Stimulated activated CD8-positive, alpha-beta memory T cell treated with anti-CD3 and anti-CD28 coated beads, Interleukin-7, amount 100 ng/mL, for 4 hours (primary cell): ENCODE results near the gene DDX42.
"Not testable (repeated sequence)": the region's sequence is repeated elsewhere in the genome, so short reads cannot be mapped to it uniquely, and the experiment has no call there.

ENCODE experiments used
- DNase-seq, 2 donors: peaks; one replicate each; pipeline ENCODE4 v3.0.0-alpha.2; 2020; ENCODE audit warnings: low read depth in 2 of 2

Gene DDX42

GRCh38 chr17:63840591-63841349 is 66.8 kb downstream of the DDX42 start:
- no peak for DNase-seq

GRCh38 chr17:63841350-63842172 is 67.6 kb downstream of the DDX42 start:
- no peak for DNase-seq

- DNase-seq, result no peak
These were observed 68.2 kb downstream of the DDX42 start for GRCh38 chr17:63842173-63842539.

- DNase-seq, result peak; percentile 98
These were observed 68.8 kb downstream of the DDX42 start, which contains the start of gene SMARCD2 for GRCh38 chr17:63842540-63843386. Gene SMARCD2, minus strand, starts transcription at chr17:63842685. Its CDS starts 11 bp downstream, at chr17:63842674.

- DNase-seq, result not testable (repeated sequence)
These were observed 69.5 kb downstream of the DDX42 start for GRCh38 chr17:63843387-63843888.

- DNase-seq, result no peak
These were observed 70.1 kb downstream of the DDX42 start for GRCh38 chr17:63843910-63844677.

GRCh38 chr17:63845509-63845908 is 71.5 kb downstream of the DDX42 start:
- no peak for DNase-seq

- no peak for DNase-seq
These were observed 73.7 kb downstream of the DDX42 start for GRCh38 chr17:63847525-63848249.

GRCh38 chr17:63848834-63849689 is 75.1 kb downstream of the DDX42 start:
- peak; percentile 90 to 92 for DNase-seq

- no peak for DNase-seq
These were observed 76.4 kb downstream of the DDX42 start for GRCh38 chr17:63850401-63850800.

- no peak for DNase-seq
These were observed 79.3 kb downstream of the DDX42 start for GRCh38 chr17:63853260-63853659.

GRCh38 chr17:63854709-63855108 is 80.7 kb downstream of the DDX42 start:
- no peak for DNase-seq

- no peak for DNase-seq
These were observed 81.2 kb downstream of the DDX42 start for GRCh38 chr17:63855185-63855584.

GRCh38 chr17:63856425-63856824 is 82.5 kb downstream of the DDX42 start:
- not testable (repeated sequence) for DNase-seq

- DNase-seq, result no peak
These were observed 85.3 kb downstream of the DDX42 start for GRCh38 chr17:63859257-63859656.

GRCh38 chr17:63866625-63867024 is 92.7 kb downstream of the DDX42 start:
- DNase-seq, result not testable (repeated sequence)
